G401 (cell line): Measurements from ENCODE around the gene NRXN2. TPM values are rescaled to one million over a fixed set of nuclear protein-coding genes. Genes with fewer than 3 reads are reported as not detected.

ENCODE experiments used
- DNase-seq: peaks from one replicate; pipeline ENCODE4 v3.0.0-alpha.2; 2015; ENCODE audit warnings: low spot score
- in situ Hi-C: cut with HindIII; loops from 2 replicates; pipeline ENCODE4 v1.10.0; 2016; ENCODE audit warnings: low sequenced_read_pairs, mixed read lengths
- total RNA-seq: library from RNA; depleted of rRNA; stranded (reverse); fragments of >200 nt; shearing (Covaris generic); gene quantifications from 2 replicates; pipeline ENCODE4 v1.2.3, GENCODE V29; 2014

Gene NRXN2
- total RNA-seq, 1 experiment from 2014 or later = 16.7 TPM

GRCh38 chr11:64592656-64593055 is 130.3 kb downstream of the NRXN2 start:
- no peak for DNase-seq
- in situ Hi-C loops = no loop called here

DNA sequence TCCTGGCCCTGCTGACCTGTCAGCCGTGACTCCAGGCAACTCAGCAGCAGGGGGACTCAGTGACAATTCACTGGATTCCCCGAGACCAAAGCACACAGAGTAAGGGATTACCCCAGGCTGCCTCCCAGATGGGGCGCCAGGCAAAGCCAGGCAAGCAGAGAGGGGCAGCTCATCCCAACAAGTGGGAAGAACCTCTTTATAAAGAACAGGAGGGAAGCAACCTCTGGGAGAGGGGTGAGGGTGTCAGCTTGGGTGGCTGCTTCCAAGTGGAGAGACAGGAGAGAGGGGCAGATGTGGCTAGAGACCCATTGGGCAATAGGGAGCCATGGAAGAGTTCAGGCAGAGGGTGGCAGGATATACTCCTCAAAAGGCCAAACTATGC is 130.8 kb downstream of the NRXN2 start:
- in situ Hi-C loops = no loop called here
- DNase-seq = no peak

DNA sequence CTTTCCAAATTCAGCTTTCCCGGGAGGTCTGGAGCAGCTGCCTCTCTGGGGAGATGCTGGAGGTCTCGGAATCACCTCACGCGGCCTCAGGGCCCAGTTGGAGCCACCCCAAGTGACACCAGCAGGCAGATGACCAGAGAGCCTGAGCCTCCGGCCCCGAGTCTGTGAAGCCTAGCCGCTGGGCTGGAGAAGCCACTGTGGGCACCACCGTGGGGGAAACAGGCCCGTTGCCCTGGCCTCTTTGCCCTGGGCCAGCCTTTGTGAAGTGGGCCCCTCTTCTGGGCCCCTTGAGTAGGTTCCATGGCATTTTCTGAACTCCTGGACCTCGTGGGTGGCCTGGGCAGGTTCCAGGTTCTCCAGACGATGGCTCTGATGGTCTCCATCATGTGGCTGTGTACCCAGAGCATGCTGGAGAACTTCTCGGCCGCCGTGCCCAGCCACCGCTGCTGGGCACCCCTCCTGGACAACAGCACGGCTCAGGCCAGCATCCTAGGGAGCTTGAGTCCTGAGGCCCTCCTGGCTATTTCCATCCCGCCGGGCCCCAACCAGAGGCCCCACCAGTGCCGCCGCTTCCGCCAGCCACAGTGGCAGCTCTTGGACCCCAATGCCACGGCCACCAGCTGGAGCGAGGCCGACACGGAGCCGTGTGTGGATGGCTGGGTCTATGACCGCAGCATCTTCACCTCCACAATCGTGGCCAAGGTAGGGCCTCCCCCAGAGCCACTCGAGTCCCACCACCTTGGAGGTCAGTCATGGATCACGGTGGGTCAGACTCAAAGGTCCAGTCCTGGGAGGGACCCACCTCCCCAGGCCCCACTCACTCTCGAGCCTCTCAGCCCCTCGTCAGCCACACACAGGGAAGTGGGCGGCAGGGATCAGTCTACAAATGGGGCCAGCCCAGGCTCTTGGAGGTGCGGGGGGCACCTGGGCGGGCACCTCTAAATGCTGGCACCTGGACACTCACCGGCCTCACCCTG is 131.5 kb downstream of the NRXN2 start:
- no peak for DNase-seq
- in situ Hi-C loops = no loop called here

- DNase-seq = no peak
- in situ Hi-C loops = no loop called here
Measured at GRCh38 chr11:64590763-64591221, 132.2 kb downstream of the NRXN2 start, which contains the start of gene SLC22A12. SLC22A12 (plus strand) TSS chr11:64591220; CDS start chr11:64591557, 337 bp downstream.

- in situ Hi-C loops = no loop called here
- DNase-seq = no peak
Measured at GRCh38 chr11:64588701-64589100, 134.3 kb downstream of the NRXN2 start.

GRCh38 chr11:64586366-64586765 is 136.6 kb downstream of the NRXN2 start:
- DNase-seq = no peak
- in situ Hi-C loops = no loop called here

- DNase-seq = peak; percentile 54
- in situ Hi-C loops = no loop called here
Measured at GRCh38 chr11:64585150-64585549, 137.8 kb downstream of the NRXN2 start.

GRCh38 chr11:64583296-64584262 is 139.4 kb downstream of the NRXN2 start:
- DNase-seq = peak; percentile 85
- in situ Hi-C loops = no loop called here

DNA sequence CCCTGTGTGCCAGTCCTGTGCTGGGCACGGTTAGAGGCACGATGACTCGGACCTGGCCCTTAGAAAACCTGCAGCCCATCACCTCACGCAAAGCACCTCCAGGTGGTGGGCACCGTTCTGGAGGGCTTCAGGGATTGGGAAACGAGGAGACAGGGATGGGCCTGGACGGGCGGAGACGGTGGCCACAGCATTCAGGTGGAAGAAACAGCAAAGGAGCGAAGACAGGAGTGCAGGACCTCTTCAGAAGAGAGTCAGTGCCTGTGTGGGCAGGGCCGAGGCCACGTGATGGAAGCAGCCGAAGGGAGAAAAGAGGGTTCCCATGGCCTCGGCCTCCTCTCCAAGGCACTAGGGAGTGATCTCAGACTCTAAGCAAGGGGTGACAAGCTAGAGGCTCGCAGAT is 140.1 kb downstream of the NRXN2 start:
- DNase-seq = no peak
- in situ Hi-C loops = no loop called here

DNA sequence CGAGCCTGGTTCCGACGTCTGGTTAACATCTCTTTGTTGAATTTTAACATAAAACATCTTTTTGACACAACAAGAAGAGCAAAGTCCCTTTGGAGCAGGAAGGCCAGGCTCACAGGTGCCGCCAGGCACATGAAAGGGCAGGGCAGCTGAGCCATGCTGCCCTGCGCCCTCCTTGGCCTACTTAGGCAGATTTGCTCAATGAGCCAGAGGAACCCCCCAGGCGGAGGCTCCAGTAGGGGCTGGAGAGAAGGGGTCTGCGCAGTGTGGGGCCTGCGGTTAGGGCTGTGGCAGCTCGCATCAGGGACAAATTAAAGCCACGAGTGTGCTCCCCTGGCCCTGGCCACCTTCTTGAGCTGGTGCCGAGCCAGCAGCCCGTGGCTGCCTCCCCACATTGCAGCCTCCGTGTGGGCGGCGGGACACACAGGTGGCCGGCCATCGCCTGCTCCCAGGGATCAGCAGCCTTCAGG is 141.9 kb downstream of the NRXN2 start:
- DNase-seq = no peak
- in situ Hi-C loops = no loop called here

DNA sequence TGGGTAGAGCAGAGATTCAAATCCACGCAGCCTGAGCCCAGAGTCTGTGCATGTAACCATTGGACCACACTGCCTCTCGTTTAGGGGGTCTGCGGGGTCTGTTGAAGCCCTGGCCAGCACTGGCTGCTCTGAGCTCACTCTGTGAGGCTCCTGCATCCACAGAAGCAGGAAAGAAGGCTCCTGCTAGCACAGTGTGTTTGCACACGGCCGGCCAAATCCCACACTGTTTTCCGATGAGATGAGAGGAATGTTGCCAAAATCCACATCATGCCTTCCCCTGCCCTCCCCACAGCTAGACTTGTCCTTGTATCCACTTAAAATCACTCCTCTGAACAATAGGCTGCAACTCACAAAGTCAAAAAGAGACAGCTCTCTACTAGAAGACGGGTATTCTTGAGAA is 142.6 kb downstream of the NRXN2 start:
- in situ Hi-C loops = no loop called here
- peak; percentile 94 for DNase-seq

DNA sequence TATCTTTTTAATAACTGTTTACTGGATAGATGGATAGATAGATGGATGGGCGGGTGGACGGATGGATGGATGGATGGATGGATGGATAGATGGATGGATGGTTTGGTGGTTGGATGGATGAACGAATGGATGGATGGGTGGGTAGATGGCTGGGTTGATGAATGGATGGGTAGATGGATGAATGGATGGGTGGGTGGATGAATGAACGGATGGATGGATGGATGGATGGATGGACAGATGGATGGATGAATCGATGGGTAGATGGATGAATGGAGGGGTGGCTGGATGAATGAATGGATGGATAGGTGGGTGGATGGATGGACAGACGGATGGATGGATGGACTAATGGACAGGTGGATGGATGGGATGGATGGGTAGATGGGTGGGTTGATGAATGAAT is 145.8 kb downstream of the NRXN2 start:
- in situ Hi-C loops = no loop called here
- DNase-seq = no peak

DNA sequence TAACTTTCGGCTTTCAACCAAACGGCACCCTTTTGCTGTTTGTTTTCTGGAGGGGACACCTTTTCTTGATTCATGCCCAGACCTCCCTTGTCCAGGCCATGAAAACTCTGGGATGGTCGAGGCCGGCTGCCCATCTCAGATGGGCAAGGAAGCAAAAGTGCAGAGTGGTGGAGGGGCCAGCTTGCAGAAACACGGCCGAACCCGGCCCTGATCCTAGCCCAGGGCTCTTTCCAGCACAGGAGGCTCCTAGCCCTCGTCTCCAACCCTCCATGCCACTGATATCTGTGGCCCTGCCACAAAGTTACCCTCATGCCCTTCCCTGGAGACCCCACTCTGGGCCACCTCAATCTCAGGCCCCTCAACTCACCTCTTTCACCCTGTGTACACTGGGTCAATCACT is 150.9 kb downstream of the NRXN2 start:
- in situ Hi-C loops = no loop called here
- DNase-seq = no peak

DNA sequence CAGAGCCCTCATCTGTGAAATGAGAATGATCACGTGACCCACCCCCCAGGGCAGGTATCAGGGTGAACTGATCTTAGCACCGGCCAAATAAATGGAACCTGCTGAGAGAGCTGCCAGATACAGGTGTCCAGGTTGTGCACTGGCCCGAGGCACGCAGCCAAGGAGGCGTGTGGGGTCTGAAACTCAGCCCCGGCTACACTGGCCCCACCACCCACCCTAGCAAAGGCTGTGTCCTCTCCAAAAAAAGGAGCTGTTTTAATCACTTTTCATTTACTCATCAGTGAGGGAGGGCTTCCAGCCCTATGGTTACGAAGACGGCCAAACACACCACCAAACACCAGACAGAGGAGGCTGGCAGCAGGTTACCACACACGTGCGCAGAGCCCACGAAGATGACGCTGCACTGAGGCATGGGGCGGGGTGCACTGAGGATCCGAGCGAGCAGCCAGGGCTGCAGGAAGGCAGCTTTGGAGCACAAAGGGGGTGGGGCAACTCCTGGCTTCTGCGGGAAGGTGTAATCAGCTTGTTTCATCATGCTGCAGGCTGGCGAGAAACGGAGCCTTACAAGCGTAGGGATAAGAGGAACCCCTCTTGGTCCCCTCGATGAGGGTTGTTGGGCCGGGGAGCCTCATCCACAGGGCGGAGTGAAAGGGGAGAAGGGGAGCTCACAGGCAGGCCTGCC is 151.4 kb downstream of the NRXN2 start:
- DNase-seq = peak; percentile 67
- in situ Hi-C loops = no loop called here

DNA sequence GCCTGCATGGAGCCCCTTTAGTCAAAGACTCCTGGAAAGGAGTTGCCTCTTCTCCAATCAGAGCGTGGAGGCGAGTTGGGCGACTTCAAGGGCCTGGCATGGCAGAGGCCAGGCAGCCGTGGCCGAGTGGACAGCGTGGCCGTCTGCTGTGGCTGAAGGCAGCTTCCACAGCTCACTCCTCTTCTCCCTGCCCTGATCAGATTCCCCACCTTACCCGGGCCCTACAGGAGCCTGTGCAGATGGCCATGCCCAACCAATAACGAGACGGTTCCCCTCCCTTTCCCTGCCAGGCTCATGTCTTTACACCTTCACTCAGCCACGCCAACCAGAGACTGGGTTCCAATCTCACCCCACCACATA is 152.0 kb downstream of the NRXN2 start:
- in situ Hi-C loops = no loop called here
- no peak for DNase-seq

GRCh38 chr11:64570341-64570740 is 152.7 kb downstream of the NRXN2 start:
- in situ Hi-C loops = no loop called here
- DNase-seq = no peak

GRCh38 chr11:64569300-64569970 is 153.6 kb downstream of the NRXN2 start:
- DNase-seq = no peak
- in situ Hi-C loops = no loop called here

DNA sequence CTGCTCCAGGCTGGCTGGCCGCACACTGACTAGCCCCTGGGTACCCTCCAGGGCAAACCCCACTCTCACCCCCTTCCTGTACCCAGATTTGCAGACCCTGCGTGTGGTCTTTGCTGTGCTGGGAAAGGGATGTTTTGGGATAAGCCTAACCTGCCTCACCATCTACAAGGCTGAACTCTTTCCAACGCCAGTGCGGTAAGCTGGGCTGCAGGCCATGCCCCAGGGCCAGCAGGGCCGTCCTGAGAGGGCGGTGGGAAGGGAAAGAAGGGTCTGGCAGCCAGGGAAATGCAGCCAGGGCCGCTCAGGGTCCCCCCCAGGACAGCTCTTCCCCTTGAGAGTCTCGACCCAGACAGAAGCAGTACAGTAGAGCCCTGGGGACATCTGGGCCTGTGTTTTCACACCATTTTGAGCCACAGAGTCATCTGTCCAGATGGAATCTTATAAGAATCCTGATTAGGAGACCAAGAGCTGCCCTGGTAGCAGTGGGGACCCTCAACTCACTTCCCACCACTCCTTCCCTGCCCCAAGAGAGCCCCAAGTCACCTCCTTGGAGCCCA is 154.3 kb downstream of the NRXN2 start:
- in situ Hi-C loops = no loop called here
- no peak for DNase-seq
